NCI-H2029 treated with DMSO at 0.1 percent for 48 hours (cell line): Measurements from ENCODE around the gene OR8H1.

Experiments used
- DNase-seq: peaks from one replicate; lab custom pipeline; 2025; lab: John Stamatoyannopoulos, UW

Gene OR8H1, protein sequence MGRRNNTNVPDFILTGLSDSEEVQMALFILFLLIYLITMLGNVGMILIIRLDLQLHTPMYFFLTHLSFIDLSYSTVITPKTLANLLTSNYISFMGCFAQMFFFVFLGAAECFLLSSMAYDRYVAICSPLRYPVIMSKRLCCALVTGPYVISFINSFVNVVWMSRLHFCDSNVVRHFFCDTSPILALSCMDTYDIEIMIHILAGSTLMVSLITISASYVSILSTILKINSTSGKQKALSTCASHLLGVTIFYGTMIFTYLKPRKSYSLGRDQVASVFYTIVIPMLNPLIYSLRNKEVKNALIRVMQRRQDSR

GRCh38 chr11:56292154-56292553 is at the start of gene OR8H1:
Gene OR8H1, minus strand, starts transcription at chr11:56292254. Its CDS starts 1,192 bp downstream, at chr11:56291062.
- DNase-seq: no peak

DNA sequence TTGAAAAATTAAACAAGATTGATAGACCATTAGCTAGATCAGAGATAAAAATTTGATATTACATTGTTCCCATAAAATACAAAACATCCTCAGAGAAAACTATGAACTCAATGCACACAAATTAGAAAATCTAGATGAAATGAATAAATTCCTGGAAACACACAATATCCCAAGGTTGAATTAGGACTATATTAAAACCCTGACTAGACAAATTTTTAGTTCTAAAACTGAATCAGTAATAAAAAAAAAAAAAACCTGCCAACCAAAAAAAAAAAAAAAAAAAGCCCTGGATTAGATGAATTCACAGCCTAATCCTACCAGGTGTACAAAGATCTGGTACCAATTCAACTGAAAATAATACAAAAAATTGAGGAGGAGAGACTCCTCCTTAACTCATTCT is 48.2 kb upstream of the OR8H1 start:
- DNase-seq: no peak

DNA sequence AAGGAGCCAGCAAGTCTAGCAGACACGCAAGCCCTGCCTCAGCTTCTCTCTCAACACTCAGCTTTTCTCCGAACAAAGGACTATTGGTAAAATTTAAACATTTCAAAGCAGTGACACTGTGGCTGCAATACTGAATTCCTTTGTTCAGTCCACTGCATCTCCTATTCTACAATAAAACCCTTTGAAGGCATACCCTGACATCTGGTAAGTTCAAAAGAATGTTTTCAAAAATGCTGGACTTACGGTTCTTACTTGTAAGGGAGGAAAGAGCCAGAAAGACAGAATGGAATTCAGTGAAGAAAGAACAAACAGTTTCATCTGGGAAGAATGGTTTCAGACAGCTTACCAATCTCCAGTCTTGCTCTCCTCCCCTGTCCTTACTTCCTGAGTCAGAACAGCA is 41.1 kb upstream of the OR8H1 start:
- no peak for DNase-seq

DNA sequence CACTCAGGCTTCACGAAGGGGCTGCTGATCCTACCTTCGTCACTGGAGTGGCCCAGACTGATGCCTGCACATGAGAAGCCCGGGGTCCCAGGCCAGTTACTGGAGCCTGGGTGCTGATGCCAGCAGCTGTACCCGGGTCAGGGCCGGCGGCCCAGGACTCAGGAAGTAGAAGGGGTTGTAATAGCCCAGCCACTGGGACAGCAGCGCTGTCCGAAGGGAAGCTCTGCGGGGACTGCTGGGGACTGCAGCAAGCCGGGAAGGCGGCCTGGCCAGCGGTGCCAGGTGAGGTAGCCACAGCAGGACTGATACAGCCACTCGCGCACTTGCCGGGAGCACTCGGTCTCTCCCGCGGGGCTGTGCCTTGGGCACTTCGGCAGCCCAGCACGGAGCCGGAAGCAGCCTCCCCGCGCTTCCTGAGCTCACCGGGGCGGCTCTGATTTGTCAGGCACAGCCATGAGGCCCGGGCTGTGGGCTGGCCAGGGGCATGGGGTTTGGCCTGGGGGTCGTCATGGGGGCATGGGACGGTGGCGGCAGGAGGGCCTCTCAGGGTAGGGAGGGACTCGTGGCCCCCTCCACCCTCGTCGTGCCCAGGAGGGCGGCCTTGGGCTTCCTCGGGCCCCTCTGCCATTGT is 39.9 kb upstream of the OR8H1 start:
- DNase-seq: no peak

- DNase-seq: no peak
Observed at GRCh38 chr11:56314844-56315243, 22.8 kb upstream of the OR8H1 start, which contains the start of gene OR8K3. Gene OR8K3, plus strand, starts transcription at chr11:56315144. Its CDS starts 3,163 bp downstream, at chr11:56318307.

GRCh38 chr11:56307836-56308235 is 15.8 kb upstream of the OR8H1 start:
- no peak for DNase-seq

DNA sequence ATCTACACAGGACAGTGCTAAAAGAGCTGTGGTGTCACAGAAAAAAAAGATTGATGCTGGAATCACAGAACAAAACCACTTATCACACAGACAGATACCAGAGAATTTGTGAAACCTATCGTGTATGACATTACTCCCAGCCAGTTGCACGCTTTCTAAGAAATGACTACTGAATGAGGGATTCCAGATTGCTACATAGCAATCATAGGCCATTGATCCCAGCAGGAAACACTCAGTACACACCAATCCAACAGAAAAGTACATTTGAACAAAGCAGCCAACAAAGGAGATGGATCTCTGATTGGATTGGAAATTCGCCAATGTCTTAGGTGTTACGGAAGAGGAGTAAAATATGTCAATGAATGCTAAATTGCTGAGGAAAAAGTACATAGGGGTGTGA is 4.8 kb upstream of the OR8H1 start:
- no peak for DNase-seq

- no peak for DNase-seq
Observed at GRCh38 chr11:56273854-56274253, 18.2 kb downstream of the OR8H1 start, which contains the start of gene OR5T1. Gene OR5T1, plus strand, starts transcription at chr11:56274154. Its CDS starts 1,485 bp downstream, at chr11:56275639.

- no peak for DNase-seq
Observed at GRCh38 chr11:56271092-56271491, 21.0 kb downstream of the OR8H1 start.

DNA sequence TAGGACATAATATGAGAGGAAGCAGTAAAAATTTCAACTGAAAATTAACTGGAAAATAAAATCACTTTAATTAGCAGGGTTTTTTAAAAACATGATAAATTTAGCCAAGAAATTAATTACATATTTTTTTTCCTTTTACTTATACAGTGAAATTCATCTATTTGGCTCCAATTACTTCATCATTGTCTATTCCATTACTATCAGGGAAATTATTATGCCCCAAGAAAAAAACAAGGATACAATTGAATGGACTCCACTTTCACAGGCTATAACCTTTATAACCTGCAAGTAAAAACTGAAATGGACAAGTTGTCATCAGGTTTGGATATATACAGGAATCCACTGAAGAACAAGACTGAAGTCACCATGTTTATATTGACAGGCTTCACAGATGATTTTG is 40.1 kb downstream of the OR8H1 start, which contains the start of gene OR5T3:
TSS of gene OR5T3 (plus strand) at position 301 of the 400 bp plus-strand sequence. CDS start at position 301, 0 bp downstream.
- DNase-seq: no peak
